Hypothalamus (tissue), 51 donors: ENCODE results near the gene CDHR2.

ENCODE experiments used
- DNase-seq, 51 donors: peaks; one replicate each; lab custom pipeline; 2025; lab: John Stamatoyannopoulos, UW

The CDHR2 gene

DNA sequence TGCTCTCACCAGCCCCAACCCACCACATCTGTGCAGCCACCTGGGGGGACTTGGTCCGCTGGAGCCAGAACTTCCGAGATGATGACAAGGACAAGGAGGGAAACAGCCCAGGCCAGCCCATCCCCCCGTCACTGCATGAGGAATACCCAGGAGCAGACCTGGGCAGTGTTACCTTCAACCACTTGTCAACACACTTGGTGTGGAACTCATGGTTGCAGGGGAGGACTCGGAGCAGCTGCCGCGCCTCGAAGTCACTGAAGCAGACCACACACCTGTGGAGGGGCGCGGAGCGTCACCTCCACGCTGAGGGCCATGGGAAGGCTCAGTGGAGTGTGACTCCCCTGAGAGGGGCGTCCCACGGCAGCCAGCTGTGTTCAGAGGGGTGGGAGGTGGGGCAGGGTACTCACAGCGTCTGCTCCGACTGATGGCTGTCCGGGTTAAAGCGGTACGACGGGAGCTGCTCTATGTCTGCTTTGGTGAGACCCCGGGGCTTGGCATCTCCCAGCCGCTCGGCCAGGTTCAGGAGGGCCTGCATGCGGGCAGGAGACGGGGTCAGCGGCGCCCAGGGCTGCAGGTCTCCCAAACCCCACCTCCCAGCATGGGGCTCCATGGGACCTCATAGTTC, 19.9 kb upstream of the CDHR2 start:
- DNase-seq = no peak

DNA sequence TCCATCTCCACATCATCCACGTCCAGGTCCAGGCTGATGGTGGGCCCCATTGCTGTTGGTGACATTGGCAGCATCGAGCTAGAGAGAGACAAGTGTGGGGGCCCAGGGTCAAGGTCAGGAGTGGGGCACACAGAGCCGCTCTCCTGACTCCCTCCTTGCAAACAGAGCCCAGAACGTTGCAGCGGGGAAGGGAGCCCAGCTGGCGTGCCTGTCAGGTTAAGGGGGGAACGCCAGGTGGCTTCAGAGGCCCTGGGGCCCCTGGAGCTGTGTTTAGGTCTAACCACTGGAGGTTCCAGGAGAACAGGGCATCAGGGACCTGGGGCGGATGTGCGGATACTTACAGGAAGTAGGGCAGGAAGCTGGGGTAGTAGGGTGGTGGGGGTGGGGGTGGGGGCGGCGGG, 19.4 kb upstream of the CDHR2 start:
- DNase-seq = no peak

DNA sequence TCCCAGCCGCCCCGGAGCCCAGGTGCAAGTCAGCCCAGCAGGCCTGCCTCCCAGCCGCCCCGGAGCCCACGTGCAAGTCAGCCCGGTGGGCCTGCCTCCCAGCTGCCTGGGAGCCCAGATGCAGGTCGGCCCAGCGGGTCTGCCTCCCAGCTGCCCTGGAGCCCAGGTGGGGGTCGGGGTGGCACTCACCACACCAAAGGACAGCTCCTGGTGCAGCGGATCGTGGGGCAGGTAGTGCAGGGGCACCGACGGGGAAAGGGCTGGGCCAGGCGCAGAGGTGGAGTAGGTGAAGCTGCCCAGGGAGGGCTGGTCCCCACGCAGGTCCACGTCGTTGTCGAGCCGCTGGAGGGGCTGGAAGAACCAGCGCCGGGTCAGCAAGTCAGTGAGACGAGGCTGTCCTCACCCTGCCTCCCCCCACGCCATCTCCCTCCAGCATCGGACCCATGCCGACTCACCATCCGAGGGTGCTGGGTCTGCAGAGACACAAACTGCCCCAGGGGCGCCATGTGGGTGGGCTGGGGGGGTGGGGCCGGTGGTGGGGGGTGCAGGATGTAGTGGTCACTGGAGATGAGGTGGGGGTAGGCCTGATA, 18.7 kb upstream of the CDHR2 start:
- no peak for DNase-seq

DNA sequence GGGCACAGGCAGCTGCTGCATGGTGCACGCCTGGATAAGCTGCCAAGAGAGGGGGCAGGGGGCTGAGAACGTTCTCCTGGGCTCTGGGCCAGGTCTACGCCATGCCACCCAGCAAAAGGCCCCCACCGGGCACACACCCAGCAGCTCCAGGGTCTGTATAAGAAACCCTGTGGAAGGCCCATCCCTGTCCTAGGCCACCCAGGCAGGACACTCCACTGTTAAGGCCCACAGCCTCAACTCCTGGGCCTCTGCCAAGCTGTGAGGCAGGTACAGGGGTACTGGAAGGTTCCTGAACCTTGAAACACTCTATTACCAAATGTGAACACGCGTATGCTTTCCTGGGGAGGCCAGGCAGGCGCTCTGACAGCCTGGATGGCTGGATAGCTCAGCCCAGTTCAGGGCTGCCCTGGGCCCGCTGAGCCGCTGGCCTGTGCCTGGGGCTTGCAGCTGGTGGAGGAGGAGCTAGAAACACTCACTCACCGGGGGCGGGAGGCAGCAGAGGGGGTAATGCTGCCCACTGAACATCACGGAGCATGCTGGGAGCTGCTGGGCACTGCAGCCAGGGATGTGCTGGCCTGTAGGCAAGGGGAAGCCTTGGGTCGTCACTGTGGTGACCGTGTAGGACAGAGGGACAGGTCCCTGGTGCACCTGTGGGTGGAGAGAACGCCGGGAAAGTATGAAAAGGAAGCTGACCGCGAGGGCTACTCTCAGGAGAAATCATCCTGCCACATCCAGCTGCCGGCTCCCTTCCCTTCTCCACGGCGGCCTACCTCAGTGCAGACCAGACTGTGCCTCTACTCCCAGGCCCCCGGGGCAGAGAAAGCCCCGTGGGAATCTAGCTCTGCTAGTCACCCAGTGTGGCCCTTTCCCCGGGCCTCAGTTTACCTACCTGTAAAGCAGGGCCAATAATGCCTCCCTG, 17.9 kb upstream of the CDHR2 start:
- peak in 44 of 51 donors; percentile 23 to 91 (median 75) for DNase-seq

DNA sequence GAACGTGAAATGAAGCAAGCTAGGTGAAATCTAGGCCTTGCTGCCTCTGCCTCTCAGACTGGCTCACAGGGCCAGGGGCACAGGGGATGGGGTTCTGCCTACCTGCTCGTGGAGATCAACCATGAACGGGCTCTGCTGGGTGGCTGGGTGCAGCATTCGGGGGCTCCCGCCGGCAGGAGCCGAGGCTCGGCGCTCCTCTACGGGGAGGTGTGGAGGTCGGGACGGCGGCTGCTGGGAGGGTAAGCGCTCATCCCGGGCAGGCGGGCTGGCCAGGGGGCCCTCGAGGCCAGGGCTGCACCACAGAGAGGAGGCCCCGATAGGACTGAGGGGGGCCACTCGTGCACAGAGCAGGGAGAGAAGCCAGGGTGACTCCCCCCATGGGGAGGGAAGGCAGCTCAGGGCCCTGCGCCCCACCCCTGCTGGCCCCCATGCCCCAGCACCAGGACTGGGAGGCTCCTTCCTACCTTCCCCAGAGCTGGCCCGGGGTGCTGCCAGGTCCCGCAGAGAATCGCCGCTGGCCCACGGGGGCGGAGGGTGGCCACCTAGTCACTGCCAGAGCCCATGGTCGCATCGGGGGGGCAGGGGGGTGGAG, 17.1 kb upstream of the CDHR2 start:
- no peak for DNase-seq

DNA sequence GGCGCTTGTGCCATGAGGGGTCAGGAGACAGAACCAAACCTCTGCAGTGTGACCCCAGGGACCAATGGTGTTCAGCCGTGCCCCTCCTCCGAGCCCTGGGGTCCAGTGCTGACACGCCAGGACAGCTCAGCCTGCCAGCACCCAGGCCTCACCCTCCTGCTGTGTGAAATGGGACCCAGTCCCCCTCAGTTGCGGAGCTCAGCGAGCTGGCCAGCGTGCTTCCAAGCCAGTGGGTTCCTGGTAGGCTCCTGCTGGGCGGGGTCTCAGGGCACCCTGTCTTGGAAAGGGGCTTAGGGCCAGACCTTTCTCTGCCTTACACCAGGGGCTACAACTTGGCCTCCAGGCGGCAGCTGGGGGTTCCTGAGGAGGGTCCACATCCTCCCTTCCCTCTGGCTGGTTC, 16.3 kb upstream of the CDHR2 start:
- no peak for DNase-seq

DNA sequence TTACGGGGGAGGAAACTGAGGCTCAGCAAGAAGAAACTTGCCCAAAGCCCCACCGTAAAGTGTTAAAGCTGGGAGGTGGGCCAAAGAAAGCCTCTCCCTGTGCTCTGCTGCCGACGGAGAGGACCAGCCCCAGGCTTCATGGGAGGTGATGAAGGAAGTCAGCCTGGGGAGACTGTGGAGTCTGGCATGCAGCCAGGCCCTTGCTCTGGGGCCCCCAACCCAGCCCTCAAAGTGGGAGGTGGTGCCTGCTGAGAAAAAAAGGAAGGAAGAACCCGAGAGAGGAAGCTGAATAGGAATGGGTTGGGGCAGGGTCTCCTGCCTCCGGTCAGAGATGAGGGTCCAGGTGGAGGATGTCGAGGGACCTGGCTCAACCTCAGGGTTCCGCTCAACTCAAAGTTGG, 15.8 kb upstream of the CDHR2 start:
- peak in 11 of 51 donors; percentile 15 to 33 (median 23) for DNase-seq

DNA sequence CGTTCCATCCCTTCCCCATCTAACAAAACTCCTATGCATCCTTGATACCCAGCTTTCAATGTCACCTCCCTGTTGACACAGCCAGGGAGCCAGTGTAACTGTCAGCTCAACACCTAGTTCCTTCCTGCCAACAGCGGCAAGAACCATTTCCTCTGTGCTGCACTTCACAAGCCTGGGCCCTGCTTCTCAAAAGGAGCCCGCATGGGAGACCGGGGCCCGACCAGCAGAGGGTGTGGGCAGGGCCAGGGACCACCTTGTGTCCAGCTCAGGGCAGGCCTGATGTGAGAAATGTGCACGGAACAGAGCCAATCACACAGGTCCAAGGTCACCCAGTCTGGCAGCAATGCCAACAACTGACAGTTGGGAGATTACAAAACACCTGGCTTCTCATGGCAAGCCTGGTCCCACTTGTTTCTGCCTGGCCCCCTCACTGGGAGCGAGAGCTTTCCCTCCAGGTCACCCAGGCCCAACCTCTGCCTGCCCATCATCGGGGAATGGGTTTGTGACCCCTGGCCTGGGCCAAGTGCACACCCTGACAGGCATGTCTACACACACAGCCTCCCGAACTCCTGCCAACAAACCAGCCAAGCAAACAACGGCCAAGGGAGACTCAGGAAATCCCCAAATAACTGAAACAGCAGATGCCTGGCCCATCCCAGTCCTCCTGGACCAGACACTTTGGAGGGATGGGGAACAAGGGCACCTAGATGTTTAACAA, 15.1 kb upstream of the CDHR2 start:
- DNase-seq = peak in 3 of 51 donors; percentile 19 to 34 (median 19)

DNA sequence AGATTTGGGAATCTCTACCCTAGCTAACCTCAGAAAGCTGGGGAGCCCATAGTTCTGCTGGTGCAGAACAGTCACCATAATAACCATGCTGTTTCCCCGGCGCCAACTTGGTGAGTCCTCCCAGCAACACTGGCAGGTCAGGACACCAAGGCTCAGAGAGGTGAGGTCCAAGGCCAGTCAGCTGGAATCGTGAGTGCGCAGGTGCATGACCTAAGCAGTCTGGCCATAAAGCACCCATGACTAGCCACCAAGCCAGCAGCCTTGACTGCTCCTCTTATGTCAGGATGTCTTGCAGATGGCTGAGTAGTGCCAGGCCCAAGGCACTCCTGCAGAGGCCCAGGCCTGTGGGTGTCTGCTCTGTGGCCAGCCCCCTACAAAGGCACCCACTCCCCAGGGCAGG, 14.5 kb upstream of the CDHR2 start:
- no peak for DNase-seq

DNA sequence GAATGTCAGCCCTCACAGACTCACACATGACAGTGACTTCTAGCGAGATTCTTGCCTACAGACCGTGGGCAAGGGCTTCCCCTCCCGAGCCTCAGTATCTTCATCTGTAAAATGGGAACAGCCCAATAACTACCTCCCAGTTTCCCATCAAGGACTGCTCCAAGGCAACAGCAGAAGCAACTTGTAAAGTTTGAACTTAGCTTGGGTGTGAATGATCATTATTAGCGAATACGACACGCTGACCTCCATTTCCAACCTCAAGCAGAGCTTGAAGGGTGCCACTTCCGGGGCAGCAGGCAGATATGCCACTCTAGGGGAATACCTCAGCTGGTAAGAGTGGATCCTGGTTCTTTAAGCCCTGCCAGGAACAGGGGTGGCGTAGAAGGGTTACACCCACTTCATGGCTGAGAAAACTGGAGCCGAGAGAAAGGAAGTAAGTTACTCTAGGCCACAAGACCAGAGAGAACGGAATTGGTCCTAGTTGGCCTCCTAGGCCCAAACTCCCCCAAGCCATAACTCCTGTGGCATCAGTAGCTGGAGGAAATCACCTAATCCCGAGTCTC, 14.0 kb upstream of the CDHR2 start:
- DNase-seq = peak in 3 of 51 donors; percentile 18 to 36 (median 23)

DNA sequence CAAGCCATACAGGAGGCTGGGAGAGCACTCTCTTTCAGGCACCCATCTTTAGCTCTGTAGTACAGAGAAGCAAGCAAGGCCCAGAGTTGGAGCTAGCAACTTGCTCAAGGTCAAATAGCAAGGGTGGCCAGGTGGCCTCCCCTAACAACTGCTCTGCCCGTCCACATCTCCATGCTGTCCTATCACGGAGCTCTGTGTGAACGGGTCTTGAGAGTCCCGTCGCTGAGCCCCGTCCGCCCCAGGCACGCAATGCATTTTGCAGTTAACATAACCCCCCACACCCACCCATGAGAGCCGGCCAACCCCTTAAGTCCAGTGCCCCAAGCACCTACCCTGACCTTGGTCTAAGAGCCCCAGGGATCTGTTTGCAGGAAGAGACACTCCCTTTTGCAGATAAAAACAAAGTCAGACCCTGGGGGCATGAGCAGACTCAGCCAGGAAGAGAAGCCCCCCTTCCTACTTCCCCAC, 13.4 kb upstream of the CDHR2 start:
- peak in 1 of 51 donors; percentile 36 for DNase-seq

DNA sequence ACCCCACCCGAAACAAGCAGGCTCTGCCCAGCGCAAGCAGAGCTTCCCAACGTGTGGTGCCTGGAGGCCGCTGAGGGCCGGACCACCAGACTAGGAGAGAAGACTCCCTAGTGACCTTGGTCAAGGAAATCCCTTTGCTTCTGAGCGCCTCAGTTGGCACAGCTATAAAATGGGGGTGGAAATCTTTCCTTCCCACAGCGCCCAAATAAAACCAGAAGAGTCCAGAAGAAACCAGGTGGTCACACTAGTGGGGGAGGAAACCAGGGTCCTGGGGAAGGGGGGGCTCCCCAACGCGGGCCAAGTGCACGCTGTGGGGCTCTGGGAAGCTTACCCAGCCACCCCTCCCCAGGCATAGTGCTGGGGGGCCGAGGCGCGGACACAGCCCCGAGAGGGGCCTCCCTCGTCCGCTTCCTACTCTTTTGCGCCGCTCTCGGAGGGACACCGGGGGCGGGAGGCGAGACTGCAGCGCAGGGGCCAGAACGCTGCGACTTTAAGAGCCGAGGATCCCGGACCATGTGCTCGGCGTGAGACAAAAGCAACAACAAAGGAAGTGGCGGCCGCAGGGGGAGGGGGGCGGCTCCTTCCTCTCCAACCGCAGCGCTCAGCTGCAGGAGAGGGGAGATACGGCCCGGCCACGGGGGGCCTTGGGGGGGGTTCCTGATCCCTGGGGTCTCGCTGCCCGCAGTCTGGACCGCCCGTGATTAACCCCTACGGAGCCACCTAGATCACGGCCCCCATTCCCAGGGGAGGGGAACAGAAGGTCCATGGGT, 12.8 kb upstream of the CDHR2 start:
- peak in 45 of 51 donors; percentile 29 to 86 (median 74) for DNase-seq

DNA sequence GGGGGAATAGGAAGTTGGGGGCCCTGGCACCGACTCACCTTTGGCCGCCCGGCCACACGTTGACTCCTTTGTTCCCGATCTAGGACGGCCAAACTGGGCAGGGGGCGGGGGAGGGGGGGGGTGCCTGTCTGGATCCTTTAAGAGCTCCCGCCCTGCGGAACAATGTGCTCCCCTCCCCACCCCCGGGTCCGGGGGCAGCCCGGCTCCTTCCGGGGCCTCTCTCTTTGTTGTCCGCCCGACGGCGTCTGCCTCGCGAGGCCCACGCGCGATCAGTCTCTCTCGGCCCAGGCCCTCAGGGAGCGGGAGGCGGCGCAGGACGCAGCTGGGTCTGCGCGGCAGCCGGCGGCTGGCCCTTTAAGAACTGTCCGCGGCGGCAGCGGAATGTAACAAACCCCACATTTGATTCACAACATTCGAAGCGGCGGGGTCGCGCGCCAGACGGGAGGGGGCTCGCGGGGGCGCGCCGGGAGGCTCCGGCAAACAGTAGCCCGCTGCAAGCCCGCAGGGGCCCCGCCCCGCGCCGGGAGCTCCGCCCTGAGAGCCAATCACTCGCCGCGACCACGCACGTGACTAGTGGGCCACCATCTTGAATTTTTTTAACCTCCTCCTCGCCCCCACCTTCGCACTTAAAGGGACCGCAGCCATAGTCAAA, 12.1 kb upstream of the CDHR2 start, which contains the start of gene RNF44:
Gene RNF44, minus strand, starts transcription at position 501 of the 652 bp plus-strand sequence. CDS start 4,930 bp downstream, outside the sequence.
- peak; percentile 84 to 99 (median 97) for DNase-seq

DNA sequence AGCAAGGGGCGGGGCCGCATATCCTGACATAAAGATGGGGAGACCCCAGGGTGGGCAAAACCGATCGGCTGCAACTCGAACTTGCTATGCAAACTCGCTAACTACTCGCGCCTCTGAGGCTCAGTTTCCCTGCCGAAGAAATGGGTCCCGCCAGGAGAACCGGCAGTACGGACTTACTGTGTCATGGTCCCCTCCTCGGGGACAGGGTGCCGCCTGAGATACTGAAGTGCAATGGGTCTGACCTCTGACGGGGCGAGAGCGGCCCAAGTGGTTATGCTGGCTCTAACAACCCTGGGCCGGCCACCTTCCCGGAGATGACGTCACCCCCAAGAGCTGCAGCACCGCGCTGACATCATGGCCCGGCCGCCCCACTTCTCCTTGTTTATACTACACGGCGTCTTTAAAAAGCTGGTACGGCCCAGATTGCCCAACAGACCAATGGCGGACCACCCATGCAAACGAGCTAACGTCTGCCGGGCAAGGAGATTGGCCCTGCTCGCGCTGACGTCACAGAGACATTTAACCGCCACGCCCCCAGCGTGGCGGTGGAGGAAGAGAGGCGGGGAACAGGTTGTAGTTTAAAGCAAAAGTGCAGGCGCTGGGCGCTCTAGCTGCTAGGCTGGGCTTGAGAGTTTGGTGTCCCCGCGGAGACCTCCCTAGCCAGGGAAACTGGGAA, 11.4 kb upstream of the CDHR2 start:
- peak; percentile 87 to 100 (median 97) for DNase-seq

DNA sequence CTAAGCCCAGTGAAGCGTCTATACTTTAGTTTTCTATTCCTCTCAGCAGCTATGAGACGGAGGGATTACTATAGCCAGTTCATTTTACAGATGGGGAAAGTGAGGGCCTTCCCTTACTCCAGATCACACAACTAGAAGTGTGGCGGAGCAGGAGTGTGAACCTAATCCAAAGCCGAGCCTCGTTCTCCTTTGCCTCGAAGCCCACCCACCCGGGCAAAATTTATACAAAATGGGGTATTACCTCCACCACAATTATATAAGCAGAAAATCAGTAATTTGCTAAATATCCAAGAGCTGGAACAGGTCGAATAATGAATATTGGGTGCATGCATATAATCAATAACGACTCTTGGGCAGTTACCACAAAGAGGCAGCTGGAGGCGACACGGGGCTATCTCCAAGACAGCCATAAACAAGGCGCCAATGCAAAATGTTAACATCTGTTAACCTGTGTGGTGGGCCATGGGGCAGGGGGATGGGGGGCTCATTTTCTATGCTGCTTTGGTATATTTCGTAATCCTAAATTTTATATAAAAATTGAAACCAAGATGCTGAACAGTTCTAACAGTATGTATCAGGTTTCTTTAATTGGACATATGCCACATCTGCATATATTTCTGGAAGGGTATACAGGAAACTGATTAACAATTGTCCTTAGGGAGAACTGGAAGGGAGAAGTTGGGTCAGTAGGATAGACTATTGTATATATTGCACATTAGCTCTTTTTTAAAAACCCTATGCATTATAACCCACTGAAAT, 10.7 kb upstream of the CDHR2 start:
- no peak for DNase-seq

DNA sequence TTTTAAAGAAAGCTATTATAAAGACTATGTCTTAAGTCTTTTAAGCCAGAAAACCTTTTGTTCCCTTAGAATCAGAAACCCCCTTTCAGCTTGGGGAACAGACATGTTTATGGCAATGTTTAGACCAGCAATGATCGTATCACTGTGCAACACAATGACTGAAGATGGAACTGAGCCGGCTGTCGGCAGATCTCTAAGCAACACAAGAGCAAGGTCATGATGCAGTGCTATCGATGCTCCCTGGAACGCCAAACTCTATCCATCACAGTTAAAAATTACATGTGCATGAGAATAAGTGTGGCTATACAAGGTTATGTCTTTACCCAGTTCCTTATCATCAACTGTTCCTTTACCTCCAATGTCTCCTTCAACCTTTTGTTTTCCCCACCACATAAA, 10.2 kb upstream of the CDHR2 start:
- no peak for DNase-seq

DNA sequence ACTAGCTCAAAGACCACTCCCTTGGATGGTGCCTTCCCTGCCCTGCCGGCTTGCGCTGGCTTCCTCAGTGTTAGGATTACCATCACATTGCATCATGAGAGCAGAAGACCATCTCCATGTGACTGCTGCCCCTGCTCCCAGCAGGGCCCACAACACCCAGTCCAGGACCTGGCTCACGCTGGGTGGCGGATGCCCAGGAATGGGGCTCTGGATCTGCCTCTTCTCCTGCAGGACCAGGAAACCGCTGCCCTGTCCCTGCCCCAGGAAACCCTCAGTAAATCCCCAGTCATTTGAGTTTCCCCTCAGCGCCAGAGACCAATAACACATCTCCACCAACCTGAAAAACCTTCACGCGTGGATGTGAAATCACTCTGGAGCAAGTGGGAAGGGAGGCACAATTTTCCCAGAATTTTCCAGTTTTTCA, 8.7 kb upstream of the CDHR2 start:
- DNase-seq = no peak
